Ovary (tissue), 9 donors: ENCODE data around the gene PCDHGA8. TPM values are rescaled to one million over a fixed set of nuclear protein-coding genes. Genes with fewer than 3 reads are reported as not detected.
"Not testable (repeated sequence)": the region's sequence is repeated elsewhere in the genome, so short reads cannot be mapped to it uniquely, and the experiment has no call there.

Experiments used
- DNase-seq, 5 donors: peaks; one replicate each; pipeline ENCODE4 v3.0.0-alpha.2; 2019 to 2020
- H3K27ac ChIP-seq, 2 donors: fragments of 200-600 bp; one replicate each; pipeline versions ENCODE4 v1.5.1 to v1.8.0; 2019 to 2022
- H3K27me3 ChIP-seq: fragments of 200-600 bp; one replicate; pipeline ENCODE4 v1.8.0; 2022
- H3K36me3 ChIP-seq: fragments of 200-600 bp; sonication (generic); one replicate; pipeline ENCODE4 v1.5.1; 2019
- H3K4me1 ChIP-seq: one replicate; pipeline ENCODE4 v1.8.1; 2013; ENCODE audit warnings: mild to moderate bottlenecking, moderate library complexity; ENCODE audit not compliant: insufficient read depth
- H3K4me3 ChIP-seq: fragments of 200-600 bp; sonication (generic); one replicate; pipeline ENCODE4 v1.5.1; 2017
- H3K9me3 ChIP-seq, 2 donors: fragments of 200-600 bp in 1 of 2; sonication (generic) in 1 of 2; one replicate each; pipeline versions ENCODE4 v1.5.1 to v1.8.1; 2013 to 2019; ENCODE audit warnings: mild to moderate bottlenecking in 1 of 2, moderate library complexity in 1 of 2
- EP300 ChIP-seq: sonication (generic); formaldehyde crosslinking; IDR thresholded peaks from one replicate; pipeline ENCODE4 v1.6.1; 2017; ENCODE audit warnings: antibody characterized with exemption
- POLR2A ChIP-seq: fragments of 450-650 bp; IDR thresholded peaks from one replicate; pipeline ENCODE4 v1.6.1; 2017; ENCODE audit warnings: antibody characterized with exemption, mild to moderate bottlenecking, moderate library complexity
- WGBS, 3 donors: extraction: QIAGEN DNeasy Blood & Tissue Kit in 1 of 3; methylation state at CpG; one replicate each; pipeline versions ENCODE4 v1.1.5 to v1.1.7; 2013 to 2017; 5-methylcytosine and 5-hydroxymethylcytosine counted together
- intact Hi-C, 4 donors: fragments of 100-400 bp; cut with DNase I; formaldehyde crosslinking; loops; one replicate each; pipeline versions ENCODE4 v1.11.0 to v1.15.1; 2022 to 2023
- polyA plus RNA-seq, 2 donors: library from polyadenylated mRNA; stranded (reverse); fragments of 200-250 nt in 1 of 2; fragments of 350-450 nt in 1 of 2; fragmentation: Illumina TruSeq in 1 of 2; extraction: RNeasy Lipid Tissue Mini Kit (QIAGEN cat#74804) in 1 of 2; gene quantifications; one replicate each; pipeline ENCODE4 v1.2.3, GENCODE V29; 2013 to 2014
- total RNA-seq, 7 donors: library from RNA; depleted of rRNA in 2 of 7; stranded (reverse); fragments of >200 nt in 2 of 7; fragmentation: NEBNext Ultra II Directional in 3 of 7; extraction: Animal tissue kit (Norgen Biotek cat#: 25700) in 3 of 7; gene quantifications; one replicate each; pipeline versions ENCODE4 v1.1.0 to v1.2.4, GENCODE V29; 2016 to 2023
- TF ChIP-seq, protein P1 (sequence below), 3 donors: fragments of 450-650 bp in 2 of 3; fragments of 200-600 bp in 1 of 3; IDR thresholded peaks; one replicate each; pipeline versions ENCODE4 v1.5.1 to v1.8.0; 2016 to 2022; ENCODE audit warnings: antibody characterized with exemption in 3 of 3, mild to moderate bottlenecking in 1 of 3
- donor health status: DM: no; HTN: no; CAD: no; lungs with moderate emphysema.
- donor health status: DM: no; HTN: no; CAD: no.
- donor health status: Bipolar disorder and iron deficiency.
- donor health status: DM: yes; HTN: yes; CAD: no.
- donor health status: DM: no; HTN: no; CAD: no.
- donor health status: DM: yes; HTN: yes; CAD: no.

The PCDHGA8 gene
- total and polyA plus RNA-seq, 9 donors: 0.37 to 7.6 (median 3.6) TPM

DNA sequence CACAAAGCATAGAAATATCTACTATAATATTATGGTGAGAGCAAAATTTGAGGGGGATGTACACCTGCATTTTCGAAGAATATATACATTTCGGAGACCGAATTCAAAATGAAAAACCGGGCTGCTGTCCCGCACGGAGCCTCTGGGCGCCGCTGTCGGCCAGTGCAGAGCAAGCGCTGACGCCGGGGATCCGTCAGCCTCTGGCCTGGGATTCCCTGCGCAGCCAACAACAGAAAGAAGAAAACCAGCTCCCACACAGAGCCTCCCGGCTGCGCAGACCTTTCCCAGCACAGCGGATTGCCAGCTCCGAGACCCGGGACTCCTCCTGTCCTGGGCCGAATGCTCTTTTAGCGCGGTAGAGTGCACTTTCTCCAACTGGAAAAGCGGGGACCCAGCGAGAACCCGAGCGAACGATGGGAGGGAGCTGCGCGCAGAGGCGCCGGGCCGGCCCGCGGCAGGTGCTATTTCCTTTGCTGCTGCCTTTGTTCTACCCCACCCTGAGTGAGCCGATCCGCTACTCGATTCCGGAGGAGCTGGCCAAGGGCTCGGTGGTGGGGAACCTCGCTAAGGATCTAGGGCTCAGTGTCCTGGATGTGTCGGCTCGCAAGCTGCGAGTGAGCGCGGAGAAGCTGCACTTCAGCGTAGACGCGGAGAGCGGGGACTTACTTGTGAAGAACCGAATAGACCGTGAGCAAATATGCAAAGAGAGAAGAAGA is 15.5 kb downstream of the PCDHGA8 start, which contains the start of gene PCDHGB6:
TSS of gene PCDHGB6 (plus strand) at position 232 of the 716 bp plus-strand sequence. CDS start at position 414, 182 bp downstream.
- 6 to 12% (median 11%) methylated on average over 50 to 51 of the region's 51 CpGs for whole genome bisulfite sequencing, 3 donors
- Histone ChIP-seq H3K9me3 (peaks cover 11 to 56% of the 10 kb centered on the region in 2 donors), H3K27ac (peak within 1 kb of the TSS in 1 of 2 donors; percentile 16), H3K4me3 (peak within 1 kb of the TSS; percentile 29)
- DNase-seq: peak; percentile 34 to 62 (median 55)
- intact Hi-C loops: loop anchor here in 1 of 4 donors (10.0 kb wide), 1 partner anchor 147 kb away; no protein-coding TSS in a partner anchor
- not testable (repeated sequence) for H3K36me3 ChIP-seq, H3K4me1 ChIP-seq, H3K27me3 ChIP-seq
- TF ChIP-seq, protein P1, sequence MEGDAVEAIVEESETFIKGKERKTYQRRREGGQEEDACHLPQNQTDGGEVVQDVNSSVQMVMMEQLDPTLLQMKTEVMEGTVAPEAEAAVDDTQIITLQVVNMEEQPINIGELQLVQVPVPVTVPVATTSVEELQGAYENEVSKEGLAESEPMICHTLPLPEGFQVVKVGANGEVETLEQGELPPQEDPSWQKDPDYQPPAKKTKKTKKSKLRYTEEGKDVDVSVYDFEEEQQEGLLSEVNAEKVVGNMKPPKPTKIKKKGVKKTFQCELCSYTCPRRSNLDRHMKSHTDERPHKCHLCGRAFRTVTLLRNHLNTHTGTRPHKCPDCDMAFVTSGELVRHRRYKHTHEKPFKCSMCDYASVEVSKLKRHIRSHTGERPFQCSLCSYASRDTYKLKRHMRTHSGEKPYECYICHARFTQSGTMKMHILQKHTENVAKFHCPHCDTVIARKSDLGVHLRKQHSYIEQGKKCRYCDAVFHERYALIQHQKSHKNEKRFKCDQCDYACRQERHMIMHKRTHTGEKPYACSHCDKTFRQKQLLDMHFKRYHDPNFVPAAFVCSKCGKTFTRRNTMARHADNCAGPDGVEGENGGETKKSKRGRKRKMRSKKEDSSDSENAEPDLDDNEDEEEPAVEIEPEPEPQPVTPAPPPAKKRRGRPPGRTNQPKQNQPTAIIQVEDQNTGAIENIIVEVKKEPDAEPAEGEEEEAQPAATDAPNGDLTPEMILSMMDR (IDR thresholded peaks at IDR 0.05): peak in 2 of 3 donors; percentile 33 to 47

DNA sequence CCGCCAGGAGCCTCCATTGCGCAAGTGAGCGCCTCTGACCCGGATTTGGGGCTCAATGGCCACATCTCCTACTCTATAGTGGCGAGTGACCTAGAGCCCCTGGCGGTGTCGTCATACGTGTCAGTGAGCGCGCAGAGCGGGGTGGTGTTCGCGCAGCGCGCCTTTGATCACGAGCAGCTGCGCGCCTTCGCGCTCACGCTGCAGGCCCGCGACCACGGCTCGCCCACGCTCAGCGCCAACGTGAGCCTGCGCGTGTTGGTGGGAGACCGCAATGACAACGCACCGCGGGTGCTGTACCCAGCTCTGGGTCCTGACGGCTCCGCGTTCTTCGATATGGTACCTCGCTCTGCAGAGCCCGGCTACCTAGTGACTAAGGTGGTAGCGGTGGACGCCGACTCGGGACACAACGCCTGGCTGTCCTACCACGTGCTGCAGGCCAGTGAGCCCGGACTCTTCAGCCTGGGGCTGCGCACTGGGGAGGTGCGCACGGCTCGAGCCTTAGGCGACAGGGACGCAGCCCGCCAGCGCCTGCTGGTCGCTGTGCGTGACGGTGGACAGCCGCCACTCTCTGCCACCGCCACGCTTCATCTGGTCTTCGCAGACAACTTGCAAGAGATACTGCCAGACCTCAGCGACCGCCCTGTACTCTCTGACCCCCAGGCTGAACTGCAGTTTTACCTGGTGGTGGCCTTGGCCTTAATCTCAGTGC is 17.3 kb downstream of the PCDHGA8 start:
- no peak overlapping the region for H3K4me3 ChIP-seq
- intact Hi-C loops: loop anchor here in 1 of 4 donors (10.0 kb wide), 2 partner anchors 115 to 145 kb away; no protein-coding TSS in a partner anchor

DNA sequence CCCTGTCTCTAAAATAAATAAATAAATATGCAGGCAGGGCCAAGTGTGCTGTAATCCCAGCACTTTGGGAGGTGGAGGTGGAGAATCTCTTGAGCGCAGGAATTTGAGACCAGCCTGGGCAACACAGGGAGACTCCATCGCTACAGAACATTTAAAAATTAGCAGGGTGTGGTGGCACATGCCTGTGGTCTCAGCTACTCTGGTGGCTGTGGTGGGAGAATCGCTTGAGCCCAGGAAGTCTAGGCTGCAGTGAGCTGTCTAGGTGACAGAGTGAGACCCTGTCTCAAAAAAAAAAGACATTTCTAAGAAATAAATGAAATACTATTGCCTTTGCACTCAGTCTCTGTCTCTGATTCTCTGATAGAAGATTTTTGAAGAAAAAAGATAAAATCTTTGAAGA is 19.1 kb downstream of the PCDHGA8 start:
- Histone ChIP-seq H3K36me3 (peaks cover 4% of the 10 kb centered on the region), H3K27me3 (no peaks in the 10 kb centered on the region), H3K4me1 (peaks cover 2% of the 10 kb centered on the region), H3K4me3 (no peak overlapping the region), H3K27ac (no peak overlapping the region), H3K9me3 (peaks cover 14 to 53% of the 10 kb centered on the region in 2 donors)
- WGBS, 3 donors: 52 to 72% (median 58%) methylated on average over 3 of the region's 3 CpGs
- TF ChIP-seq, protein P1 (IDR thresholded peaks at IDR 0.05): no peak
- TF ChIP-seq POLR2A (no peak), EP300 (no peak)
- intact Hi-C loops: loop anchor here in 1 of 4 donors (10.0 kb wide), 1 partner anchor 113 kb away; no protein-coding TSS in a partner anchor
- no peak for DNase-seq

More for the DNA sequence above, 17.3 kb downstream of the PCDHGA8 start:
- no peak for TF ChIP-seq EP300
- H3K9me3 ChIP-seq: peaks cover 14 to 55% of the 10 kb centered on the region in 2 donors
- no peaks in the 10 kb centered on the region for H3K27me3 ChIP-seq
- H3K27ac ChIP-seq: no peak overlapping the region
- H3K4me1 ChIP-seq: peaks cover 2% of the 10 kb centered on the region
- H3K36me3 ChIP-seq: peaks cover 4% of the 10 kb centered on the region
- 18 to 27% (median 19%) methylated on average over 63 to 64 of the region's 64 CpGs for WGBS, 3 donors
- DNase-seq: no peak

DNA sequence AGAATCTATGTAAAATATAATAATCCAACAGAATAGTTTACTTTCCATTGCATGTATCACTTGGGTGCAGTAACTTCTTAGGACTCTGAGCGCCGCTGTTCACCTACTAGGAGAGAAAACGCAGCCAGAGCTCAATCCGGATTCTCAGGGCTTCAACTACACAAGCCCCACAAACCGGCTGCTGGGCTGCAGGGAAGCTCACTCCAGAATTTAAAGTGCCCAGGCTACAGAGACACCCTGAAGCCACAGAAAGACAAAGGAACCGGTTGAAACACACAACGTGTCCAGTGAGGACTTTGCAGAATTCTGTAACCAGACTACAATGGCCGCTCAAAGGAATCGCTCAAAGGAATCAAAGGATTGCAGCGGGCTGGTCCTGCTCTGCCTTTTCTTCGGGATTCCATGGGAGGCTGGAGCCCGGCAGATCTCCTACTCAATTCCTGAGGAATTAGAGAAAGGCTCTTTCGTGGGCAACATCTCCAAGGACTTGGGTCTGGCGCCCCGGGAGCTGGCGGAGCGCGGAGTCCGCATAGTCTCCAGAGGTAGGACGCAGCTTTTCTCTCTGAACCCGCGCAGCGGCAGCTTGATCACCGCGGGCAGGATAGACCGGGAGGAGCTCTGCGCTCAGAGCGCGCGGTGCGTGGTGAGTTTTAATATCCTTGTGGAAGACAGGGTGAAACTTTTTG is 20.6 kb downstream of the PCDHGA8 start, which contains the start of gene PCDHGA10:
TSS of gene PCDHGA10 (plus strand) at position 134 of the 686 bp plus-strand sequence. CDS start at position 323, 189 bp downstream.
- peak in 1 of 5 donors; percentile 14 for DNase-seq
- intact Hi-C loops: loop anchor here in 1 of 4 donors (10.0 kb wide), 1 partner anchor 112 kb away; no protein-coding TSS in a partner anchor
- H3K4me3 ChIP-seq: peak within 1 kb of the TSS; percentile 16
- H3K36me3 ChIP-seq: peaks cover 4% of the 10 kb centered on the region
- 14 to 21% (median 15%) methylated on average over 31 of the region's 31 CpGs for WGBS, 3 donors
- peaks cover 14 to 53% of the 10 kb centered on the region in 2 donors for H3K9me3 ChIP-seq
- no peak within 1 kb of the TSS for H3K27ac ChIP-seq
- H3K27me3 ChIP-seq: no peaks in the 10 kb centered on the region
- TF ChIP-seq POLR2A: no peak
- TF ChIP-seq EP300: no peak
- TF ChIP-seq, protein P1 (IDR thresholded peaks at IDR 0.05): no peak
- peaks cover 2% of the 10 kb centered on the region for H3K4me1 ChIP-seq
